ENCODE results near the gene ANKRD50. TPM values are rescaled to one million over a fixed set of nuclear protein-coding genes. Genes with fewer than 3 reads are reported as not detected.

The ANKRD50 gene, protein sequence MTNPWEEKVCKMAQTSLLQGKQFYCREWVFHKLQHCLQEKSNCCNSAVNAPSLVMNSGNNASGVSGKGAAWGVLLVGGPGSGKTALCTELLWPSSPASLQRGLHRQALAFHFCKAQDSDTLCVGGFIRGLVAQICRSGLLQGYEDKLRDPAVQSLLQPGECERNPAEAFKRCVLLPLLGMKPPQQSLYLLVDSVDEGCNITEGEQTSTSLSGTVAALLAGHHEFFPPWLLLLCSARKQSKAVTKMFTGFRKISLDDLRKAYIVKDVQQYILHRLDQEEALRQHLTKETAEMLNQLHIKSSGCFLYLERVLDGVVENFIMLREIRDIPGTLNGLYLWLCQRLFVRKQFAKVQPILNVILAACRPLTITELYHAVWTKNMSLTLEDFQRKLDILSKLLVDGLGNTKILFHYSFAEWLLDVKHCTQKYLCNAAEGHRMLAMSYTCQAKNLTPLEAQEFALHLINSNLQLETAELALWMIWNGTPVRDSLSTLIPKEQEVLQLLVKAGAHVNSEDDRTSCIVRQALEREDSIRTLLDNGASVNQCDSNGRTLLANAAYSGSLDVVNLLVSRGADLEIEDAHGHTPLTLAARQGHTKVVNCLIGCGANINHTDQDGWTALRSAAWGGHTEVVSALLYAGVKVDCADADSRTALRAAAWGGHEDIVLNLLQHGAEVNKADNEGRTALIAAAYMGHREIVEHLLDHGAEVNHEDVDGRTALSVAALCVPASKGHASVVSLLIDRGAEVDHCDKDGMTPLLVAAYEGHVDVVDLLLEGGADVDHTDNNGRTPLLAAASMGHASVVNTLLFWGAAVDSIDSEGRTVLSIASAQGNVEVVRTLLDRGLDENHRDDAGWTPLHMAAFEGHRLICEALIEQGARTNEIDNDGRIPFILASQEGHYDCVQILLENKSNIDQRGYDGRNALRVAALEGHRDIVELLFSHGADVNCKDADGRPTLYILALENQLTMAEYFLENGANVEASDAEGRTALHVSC (N-terminal part only)
- total RNA-seq (2014; rRNA removed; shearing (Covaris generic)) (under 0.01 and 0.13 TPM in 2 replicates), total RNA-seq (2022) (0.07 and 0.08 TPM in 2 replicates), Bru-seq, nascent RNA (percentile 17 among the genes with signal in this experiment), BruChase-seq, experiment 1, labeled RNA remaining after a 6-hour chase (percentile 13 among the genes with signal in this experiment), BruChase-seq, experiment 2, labeled RNA remaining after a 2-hour chase (percentile 20 among the genes with signal in this experiment)
- long read RNA-seq = 0 reads

DNA sequence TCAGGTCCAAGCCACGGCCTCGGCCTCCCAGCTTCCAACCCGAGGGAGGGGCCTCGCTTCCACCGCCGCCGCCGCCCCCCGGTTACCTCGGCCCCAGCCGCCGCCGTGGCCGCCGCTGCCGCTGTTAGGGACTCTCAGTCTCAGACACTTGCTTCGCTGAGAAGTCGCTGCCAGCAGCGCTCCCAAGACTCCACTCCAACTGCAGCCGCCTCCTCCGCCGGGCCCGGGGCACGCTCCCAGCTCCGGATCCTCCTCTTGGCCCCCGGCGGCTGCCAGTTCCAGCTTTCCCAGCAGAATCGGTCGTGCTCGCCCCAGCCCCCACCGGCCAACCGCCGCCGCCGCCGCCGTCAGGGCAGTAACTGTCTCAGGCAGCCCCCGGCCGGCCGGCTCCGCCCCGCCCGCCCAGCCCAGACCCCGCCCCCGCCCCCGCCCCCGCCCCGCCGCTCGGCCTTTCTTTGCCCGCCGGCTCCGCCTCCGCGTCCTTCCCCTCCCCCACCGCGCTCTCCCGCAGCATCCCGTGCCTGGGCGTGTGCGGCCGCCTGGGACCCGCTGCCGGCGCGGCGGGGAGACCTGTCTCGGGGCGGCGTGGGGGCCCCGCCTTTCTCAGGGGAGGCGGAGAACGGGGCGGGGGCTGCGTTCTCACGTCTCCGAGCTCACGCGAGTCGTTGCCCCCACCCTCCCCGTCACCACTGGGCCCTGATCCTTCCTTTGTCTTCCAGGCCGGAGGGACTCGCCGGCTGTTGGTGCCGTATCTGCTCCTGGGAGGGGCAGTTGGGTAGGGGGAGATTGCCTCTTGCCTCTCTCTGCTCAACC, at the start of gene ANKRD50:
TSS of gene ANKRD50 (minus strand) at position 361 of the 813 bp plus-strand sequence. CDS start 2,221 bp downstream, outside the sequence.
- BruUV-seq (replicated peaks) = no TSS peak
- H3K4me3 ChIP-seq (ENCODE audit: low read depth, low read length, poor library complexity, severe bottlenecking) = peak within 1 kb of the TSS; percentile 60
- H3K36me3 ChIP-seq (ENCODE audit: insufficient read depth, low read length) = no peaks in the 10 kb centered on the region
- peak; percentile 43 for DNase-seq (ENCODE audit: low spot score)
- H3K4me1 ChIP-seq (ENCODE audit: insufficient read depth, low read length, poor library complexity, severe bottlenecking) = no peaks in the 10 kb centered on the region
- no peak within 1 kb of the TSS for H3K27ac ChIP-seq (ENCODE audit: low read depth, low read length, poor library complexity, severe bottlenecking)
- H3K9me3 ChIP-seq (ENCODE audit: low read length) = no peaks in the 10 kb centered on the region
- POLR2A ChIA-PET = interaction anchor here (0.6 kb wide), 1 partner anchor 342 kb away, joined by 3 read pairs; no protein-coding TSS in a partner anchor
- TF ChIP-seq EZH2phosphoT487 (IDR thresholded peaks at IDR 0.05; ENCODE audit: borderline replicate concordance, low read depth, low read length) = no peak
- TF ChIP-seq, protein P1, sequence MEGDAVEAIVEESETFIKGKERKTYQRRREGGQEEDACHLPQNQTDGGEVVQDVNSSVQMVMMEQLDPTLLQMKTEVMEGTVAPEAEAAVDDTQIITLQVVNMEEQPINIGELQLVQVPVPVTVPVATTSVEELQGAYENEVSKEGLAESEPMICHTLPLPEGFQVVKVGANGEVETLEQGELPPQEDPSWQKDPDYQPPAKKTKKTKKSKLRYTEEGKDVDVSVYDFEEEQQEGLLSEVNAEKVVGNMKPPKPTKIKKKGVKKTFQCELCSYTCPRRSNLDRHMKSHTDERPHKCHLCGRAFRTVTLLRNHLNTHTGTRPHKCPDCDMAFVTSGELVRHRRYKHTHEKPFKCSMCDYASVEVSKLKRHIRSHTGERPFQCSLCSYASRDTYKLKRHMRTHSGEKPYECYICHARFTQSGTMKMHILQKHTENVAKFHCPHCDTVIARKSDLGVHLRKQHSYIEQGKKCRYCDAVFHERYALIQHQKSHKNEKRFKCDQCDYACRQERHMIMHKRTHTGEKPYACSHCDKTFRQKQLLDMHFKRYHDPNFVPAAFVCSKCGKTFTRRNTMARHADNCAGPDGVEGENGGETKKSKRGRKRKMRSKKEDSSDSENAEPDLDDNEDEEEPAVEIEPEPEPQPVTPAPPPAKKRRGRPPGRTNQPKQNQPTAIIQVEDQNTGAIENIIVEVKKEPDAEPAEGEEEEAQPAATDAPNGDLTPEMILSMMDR (conservative IDR thresholded peaks at IDR 0.05; ENCODE audit: low read length) = no peak
- CTCF ChIA-PET (ENCODE audit: unreplicated experiment) = no interaction called here
- no peaks in the 10 kb centered on the region for H4K20me1 ChIP-seq (ENCODE audit: insufficient read depth, low read length)
- no peaks in the 10 kb centered on the region for H3K79me2 ChIP-seq (ENCODE audit: insufficient read depth, low read depth, low read length)
- H3K9me2 ChIP-seq (ENCODE audit: insufficient read depth, low read length) = no peaks in the 10 kb centered on the region
- intact Hi-C loops (cut with micrococcal nuclease; ENCODE audit: unreplicated experiment) = no loop called here
- peak within 1 kb of the TSS; percentile 75; the same call in 1 of the 2 replicates for H2AFZ ChIP-seq (ENCODE audit: low read length)
- H3K4me2 ChIP-seq (ENCODE audit: low read length) = peak within 1 kb of the TSS; percentile 69

DNA sequence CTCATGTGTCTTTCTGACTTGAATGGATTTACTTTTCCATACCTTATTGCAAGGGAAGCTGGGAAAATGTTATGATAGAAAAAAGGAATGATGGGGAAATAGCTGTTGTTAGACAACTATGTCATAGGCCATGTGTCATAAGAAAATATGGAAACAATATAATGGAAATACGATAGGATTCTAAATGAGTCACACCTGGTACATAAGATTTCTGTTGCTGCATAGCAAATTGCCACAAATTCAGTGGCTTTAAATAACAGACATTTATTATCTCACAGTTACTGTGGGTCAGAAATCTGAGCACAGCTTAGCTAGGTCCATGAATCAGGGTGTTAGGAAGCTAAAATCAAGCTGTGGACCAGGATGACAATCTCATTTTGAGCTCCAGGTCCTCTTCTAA, 44.6 kb upstream of the ANKRD50 start:
- no TSS peak for BruUV-seq (replicated peaks)

More for the DNA sequence above, 44.6 kb upstream of the ANKRD50 start:
- no peaks in the 10 kb centered on the region for H3K36me3 ChIP-seq (ENCODE audit: insufficient read depth, low read length)
- H2AFZ ChIP-seq (ENCODE audit: low read length) = no peak overlapping the region
- H3K4me2 ChIP-seq (ENCODE audit: low read length) = no peak overlapping the region
- H3K79me2 ChIP-seq (ENCODE audit: insufficient read depth, low read depth, low read length) = no peaks in the 10 kb centered on the region
- no peak for DNase-seq (ENCODE audit: low spot score)
- H3K9me3 ChIP-seq (ENCODE audit: low read length) = no peaks in the 10 kb centered on the region
- no peak overlapping the region for H3K27ac ChIP-seq (ENCODE audit: low read depth, low read length, poor library complexity, severe bottlenecking)
- CTCF ChIA-PET (ENCODE audit: unreplicated experiment) = no interaction called here
- no peaks in the 10 kb centered on the region for H4K20me1 ChIP-seq (ENCODE audit: insufficient read depth, low read length)
- intact Hi-C loops (cut with micrococcal nuclease; ENCODE audit: unreplicated experiment) = no loop called here
- no peak for TF ChIP-seq EZH2phosphoT487 (IDR thresholded peaks at IDR 0.05; ENCODE audit: borderline replicate concordance, low read depth, low read length)
- TF ChIP-seq, protein P1 (conservative IDR thresholded peaks at IDR 0.05; ENCODE audit: low read length) = no peak
- no peaks in the 10 kb centered on the region for H3K4me1 ChIP-seq (ENCODE audit: insufficient read depth, low read length, poor library complexity, severe bottlenecking)
- H3K4me3 ChIP-seq (ENCODE audit: low read depth, low read length, poor library complexity, severe bottlenecking) = no peak overlapping the region
- POLR2A ChIA-PET = no interaction called here
- no peaks in the 10 kb centered on the region for H3K9me2 ChIP-seq (ENCODE audit: insufficient read depth, low read length)

Data from OCI-LY7 (cell line).